Left lobe of liver (tissue), 2 donors: Measurements from ENCODE around the gene SH3GL3. TPM values are rescaled to one million over a fixed set of nuclear protein-coding genes. Genes with fewer than 3 reads are reported as not detected.
A peak's percentile ranks its signal among the peaks of the same experiment; 100 is the strongest.

Source experiments
- ATAC-seq: fragments of 200-7000 bp; cut with Tn5 transposase; one replicate; pipeline ENCODE4 v1.9.1; 2020; ENCODE audit warnings: mild to moderate bottlenecking, moderate library complexity
- DNase-seq: peaks from one replicate; pipeline ENCODE4 v3.0.0-alpha.2; 2020; ENCODE audit warnings: low spot score
- total RNA-seq: library from RNA; stranded (reverse); gene quantifications from one replicate; pipeline ENCODE4 v1.2.1, GENCODE V29; 2021
- donor health status: DM: no; HTN: no; CAD: no; lungs with moderate emphysema.
- donor health status: DM: no; HTN: yes; CAD: no.

SH3GL3 gene
- total RNA-seq, 1 donor from 2014 or later, result not detected

- ATAC-seq (no peak), DNase-seq (no peak)
Measured at GRCh38 chr15:83561661-83562060, 114.5 kb downstream of the SH3GL3 start.

GRCh38 chr15:83565138-83565537 lies 118.0 kb downstream of the SH3GL3 start:
- DNase-seq (no peak), ATAC-seq (no peak)

GRCh38 chr15:83565553-83566159 lies 118.5 kb downstream of the SH3GL3 start:
- DNase-seq (no peak), ATAC-seq (peak; percentile 80)

GRCh38 chr15:83567318-83567717 lies 120.2 kb downstream of the SH3GL3 start:
- ATAC-seq, result no peak
- DNase-seq, result no peak

GRCh38 chr15:83569341-83569740 lies 122.2 kb downstream of the SH3GL3 start:
- ATAC-seq, result no peak
- no peak for DNase-seq

GRCh38 chr15:83570756-83571155 lies 123.6 kb downstream of the SH3GL3 start:
- ATAC-seq, result no peak
- no peak for DNase-seq

- ATAC-seq (peak; percentile 83), DNase-seq (no peak)
Measured at GRCh38 chr15:83571820-83572707, 124.9 kb downstream of the SH3GL3 start.

GRCh38 chr15:83574345-83574744 lies 127.2 kb downstream of the SH3GL3 start:
- DNase-seq (no peak), ATAC-seq (no peak)

- ATAC-seq, result no peak
- no peak for DNase-seq
Measured at GRCh38 chr15:83578691-83579090, 131.6 kb downstream of the SH3GL3 start.

- no peak for ATAC-seq
- DNase-seq, result no peak
Measured at GRCh38 chr15:83581381-83581780, 134.2 kb downstream of the SH3GL3 start.

- no peak for ATAC-seq
- no peak for DNase-seq
Measured at GRCh38 chr15:83582381-83582780, 135.2 kb downstream of the SH3GL3 start.

- no peak for DNase-seq
- ATAC-seq, result no peak
Measured at GRCh38 chr15:83585601-83586335, 138.6 kb downstream of the SH3GL3 start.

GRCh38 chr15:83587091-83587490 lies 139.9 kb downstream of the SH3GL3 start:
- ATAC-seq (no peak), DNase-seq (no peak)

- no peak for ATAC-seq
- DNase-seq, result no peak
Measured at GRCh38 chr15:83588441-83588840, 141.3 kb downstream of the SH3GL3 start.

GRCh38 chr15:83592370-83593040 lies 145.4 kb downstream of the SH3GL3 start:
- DNase-seq (no peak), ATAC-seq (no peak)

GRCh38 chr15:83595191-83595590 lies 148.1 kb downstream of the SH3GL3 start:
- ATAC-seq (no peak), DNase-seq (no peak)

GRCh38 chr15:83598031-83598430 lies 150.9 kb downstream of the SH3GL3 start:
- DNase-seq, result no peak
- ATAC-seq, result no peak

- ATAC-seq (no peak), DNase-seq (no peak)
Measured at GRCh38 chr15:83602021-83602420, 154.9 kb downstream of the SH3GL3 start.

GRCh38 chr15:83604549-83604948 lies 157.4 kb downstream of the SH3GL3 start:
- ATAC-seq (no peak), DNase-seq (no peak)

GRCh38 chr15:83605111-83605945 lies 158.2 kb downstream of the SH3GL3 start:
- DNase-seq (no peak), ATAC-seq (no peak)
